Bronchial epithelial cell (primary cell): ENCODE results near the gene POLN. TPM values are rescaled to one million over a fixed set of nuclear protein-coding genes. Genes with fewer than 3 reads are reported as not detected.
A peak's percentile ranks its signal among the peaks of the same experiment; 100 is the strongest.

Experiments
- DNase-seq: peaks from one replicate; pipeline ENCODE4 v3.0.0-alpha.2; 2010; ENCODE audit warnings: low read depth
- FAIRE-seq: peaks from 2 replicates; lab custom pipeline; 2011; peaks lifted over from hg19 to GRCh38; lab: Jason Lieb, UNC
- H3K27me3 ChIP-seq: 2 replicates; pipeline ENCODE4 v1.5.1; 2011; ENCODE audit warnings: low read length; ENCODE audit not compliant: control insufficient read depth, insufficient read depth
- H3K36me3 ChIP-seq: 2 replicates; pipeline ENCODE4 v1.5.1; 2011; ENCODE audit warnings: low read length; ENCODE audit not compliant: control insufficient read depth, insufficient read depth
- H3K4me3 ChIP-seq: 2 replicates; pipeline ENCODE4 v1.5.1; 2011; ENCODE audit warnings: mild to moderate bottlenecking, low read depth, low read length, control low read depth
- total RNA-seq: library from RNA; depleted of rRNA; stranded (reverse); fragments of >200 nt; gene quantifications from 2 replicates; pipeline ENCODE4 v1.2.1, GENCODE V29; 2014
- TF ChIP-seq, protein P1 (sequence below): IDR thresholded peaks from 2 replicates; pipeline ENCODE4 v1.5.1; 2011; ENCODE audit warnings: mild to moderate bottlenecking, moderate library complexity, low read length, control low read depth, inconsistent platforms; ENCODE audit not compliant: insufficient read depth, severe bottlenecking

Gene POLN
- total RNA-seq, 1 donor from 2014 or later: 1.6 TPM

DNA sequence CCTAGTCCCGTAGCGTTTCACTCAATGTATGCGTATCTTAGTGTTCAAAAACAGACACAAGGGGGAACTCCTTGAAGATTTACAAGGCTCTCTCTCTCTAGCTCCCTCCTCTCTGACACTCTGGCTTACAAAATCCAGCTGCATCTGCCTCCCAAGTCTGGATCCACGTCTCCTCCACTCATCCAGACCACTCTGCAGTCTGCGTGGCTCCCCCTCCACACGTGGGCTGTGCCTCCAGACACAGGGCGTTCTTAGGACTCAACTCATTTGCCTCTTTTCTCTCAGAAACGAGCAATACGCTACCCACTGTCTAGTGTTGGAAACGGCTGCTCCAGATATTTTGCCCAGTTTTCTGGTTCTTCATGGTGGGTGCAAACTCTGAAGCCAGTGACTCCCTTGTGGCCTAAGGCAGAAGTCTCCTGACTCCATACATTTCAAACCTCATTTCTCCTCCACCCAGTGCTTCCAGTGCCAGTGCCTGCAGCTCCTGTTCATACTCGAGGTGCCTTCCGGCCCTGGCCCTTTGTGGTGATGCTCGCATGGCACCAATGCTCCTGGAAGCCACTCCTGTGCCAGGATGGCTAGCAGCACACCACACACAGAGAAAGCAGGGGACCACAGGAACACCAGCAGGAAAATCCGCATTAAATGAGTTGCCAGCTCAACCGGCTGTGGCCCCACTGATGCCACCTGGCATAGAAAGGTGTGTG lies 158.7 kb downstream of the POLN start:
- DNase-seq (no peak), FAIRE-seq (peak; percentile 7)
- TF ChIP-seq, protein P1, sequence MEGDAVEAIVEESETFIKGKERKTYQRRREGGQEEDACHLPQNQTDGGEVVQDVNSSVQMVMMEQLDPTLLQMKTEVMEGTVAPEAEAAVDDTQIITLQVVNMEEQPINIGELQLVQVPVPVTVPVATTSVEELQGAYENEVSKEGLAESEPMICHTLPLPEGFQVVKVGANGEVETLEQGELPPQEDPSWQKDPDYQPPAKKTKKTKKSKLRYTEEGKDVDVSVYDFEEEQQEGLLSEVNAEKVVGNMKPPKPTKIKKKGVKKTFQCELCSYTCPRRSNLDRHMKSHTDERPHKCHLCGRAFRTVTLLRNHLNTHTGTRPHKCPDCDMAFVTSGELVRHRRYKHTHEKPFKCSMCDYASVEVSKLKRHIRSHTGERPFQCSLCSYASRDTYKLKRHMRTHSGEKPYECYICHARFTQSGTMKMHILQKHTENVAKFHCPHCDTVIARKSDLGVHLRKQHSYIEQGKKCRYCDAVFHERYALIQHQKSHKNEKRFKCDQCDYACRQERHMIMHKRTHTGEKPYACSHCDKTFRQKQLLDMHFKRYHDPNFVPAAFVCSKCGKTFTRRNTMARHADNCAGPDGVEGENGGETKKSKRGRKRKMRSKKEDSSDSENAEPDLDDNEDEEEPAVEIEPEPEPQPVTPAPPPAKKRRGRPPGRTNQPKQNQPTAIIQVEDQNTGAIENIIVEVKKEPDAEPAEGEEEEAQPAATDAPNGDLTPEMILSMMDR: no peak
- H3K27me3 ChIP-seq: no peaks in the 10 kb centered on the region
- no peak overlapping the region for H3K4me3 ChIP-seq
- no peaks in the 10 kb centered on the region for H3K36me3 ChIP-seq

DNA sequence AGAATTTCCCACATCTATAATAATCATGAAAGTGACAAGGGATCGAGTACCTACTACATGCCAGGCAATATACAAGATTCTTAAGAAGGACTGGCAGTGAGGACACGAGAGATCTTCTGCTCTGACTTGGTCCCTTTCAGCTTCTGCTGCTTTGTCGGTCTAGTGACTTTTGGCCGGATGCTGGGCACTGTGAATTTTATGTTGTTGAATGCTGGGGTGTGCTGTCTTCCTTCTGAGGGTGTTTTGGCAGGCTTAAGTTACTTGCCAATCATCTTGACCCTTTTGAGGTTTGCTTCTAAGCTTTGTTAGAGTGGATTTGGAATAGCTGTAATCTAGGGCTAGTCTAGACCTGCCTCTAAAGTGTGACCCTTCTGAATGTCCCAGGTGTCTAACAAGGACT lies 159.3 kb downstream of the POLN start:
- TF ChIP-seq, protein P1: no peak
- Histone ChIP-seq H3K36me3 (no peaks in the 10 kb centered on the region), H3K27me3 (no peaks in the 10 kb centered on the region), H3K4me3 (no peak overlapping the region)
- DNase-seq: no peak
- FAIRE-seq: no peak

DNA sequence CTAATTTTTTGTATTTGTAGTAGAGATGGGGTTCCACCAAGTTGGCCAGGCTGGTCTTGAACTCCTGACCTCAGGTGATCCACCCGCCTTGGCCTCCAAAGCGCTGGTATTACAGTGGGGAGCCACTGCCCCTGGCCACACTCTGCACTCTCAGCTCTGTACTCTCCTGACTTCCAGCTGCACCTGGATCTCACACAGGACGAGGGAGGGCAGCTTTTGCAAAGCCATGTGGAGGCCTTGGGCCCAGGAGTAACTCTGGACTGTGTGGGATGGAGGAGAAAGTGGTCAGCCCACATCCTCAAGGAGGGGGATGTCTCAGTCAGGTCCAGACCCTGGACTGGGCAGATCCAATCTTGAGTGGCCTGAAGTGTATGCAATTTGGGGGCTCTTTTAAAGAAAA lies 159.8 kb downstream of the POLN start:
- no peak for DNase-seq
- Histone ChIP-seq H3K4me3 (no peak overlapping the region), H3K36me3 (no peaks in the 10 kb centered on the region), H3K27me3 (no peaks in the 10 kb centered on the region)
- TF ChIP-seq, protein P1: no peak
- FAIRE-seq: no peak

DNA sequence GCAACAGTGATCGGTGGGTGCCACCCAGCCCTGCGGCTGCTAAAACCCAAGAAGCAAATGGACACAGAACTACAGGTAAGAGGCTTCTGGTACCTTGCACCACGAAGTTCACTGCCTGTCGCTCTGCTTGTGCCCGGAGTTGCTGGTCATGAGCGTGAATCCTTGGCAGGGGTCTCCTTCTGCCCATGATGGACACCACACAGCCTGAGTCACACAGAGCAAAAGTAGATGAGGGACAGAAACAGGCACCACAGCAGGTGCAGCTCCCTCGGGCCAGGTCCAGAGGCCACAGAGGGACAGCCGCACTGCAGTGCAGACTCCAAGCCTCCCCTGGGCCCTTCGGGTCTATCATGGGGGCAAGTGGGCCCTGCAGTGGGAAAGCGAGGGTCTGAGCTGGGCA lies 160.4 kb downstream of the POLN start:
- DNase-seq: no peak

DNA sequence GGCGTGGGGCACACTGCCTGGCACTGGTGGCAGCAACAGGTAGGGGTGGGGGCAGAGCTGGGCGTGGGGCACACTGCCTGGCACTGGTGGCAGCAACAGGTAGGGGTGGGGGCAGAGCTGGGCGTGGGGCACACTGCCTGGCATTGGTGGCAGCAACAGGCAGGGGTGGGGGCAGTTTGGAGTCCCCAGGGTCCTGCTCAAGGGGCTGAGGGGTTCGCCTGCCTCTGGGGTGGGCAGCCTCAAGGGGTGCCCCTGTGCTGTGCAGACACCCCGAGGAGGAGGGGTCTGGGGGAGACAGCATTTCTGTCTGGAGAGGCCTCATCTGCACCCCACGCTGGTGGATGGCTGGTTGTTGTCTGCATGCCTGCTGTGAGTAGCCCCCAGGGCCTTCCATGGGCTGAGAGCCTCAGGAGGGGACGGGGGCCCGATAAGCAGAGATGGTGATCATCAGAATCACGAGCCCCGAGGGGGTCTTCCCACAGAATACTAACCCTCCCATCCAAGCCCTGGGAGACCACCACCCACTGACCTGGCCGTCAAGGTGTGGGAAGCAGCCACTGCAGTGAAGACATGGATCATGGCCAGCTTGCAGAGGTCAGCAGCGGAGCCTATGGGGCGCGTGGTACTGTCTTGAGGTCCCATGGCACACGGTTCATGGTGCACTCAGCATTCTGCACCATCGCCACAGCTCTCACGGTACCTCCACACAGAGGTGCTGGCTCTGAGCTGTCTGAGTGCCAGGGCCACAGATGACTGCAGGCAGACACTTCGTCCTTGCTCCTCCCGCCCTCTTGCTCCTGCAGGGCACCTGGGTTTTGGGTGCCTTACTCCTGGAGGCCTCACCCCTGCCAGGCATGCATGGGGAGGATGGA lies 161.3 kb downstream of the POLN start:
- Histone ChIP-seq H3K27me3 (no peaks in the 10 kb centered on the region), H3K36me3 (no peaks in the 10 kb centered on the region), H3K4me3 (no peak overlapping the region)
- no peak for DNase-seq
- TF ChIP-seq, protein P1: no peak
- FAIRE-seq: no peak

More for the DNA sequence above, 160.4 kb downstream of the POLN start:
- TF ChIP-seq, protein P1: no peak
- Histone ChIP-seq H3K4me3 (no peak overlapping the region), H3K36me3 (no peaks in the 10 kb centered on the region), H3K27me3 (no peaks in the 10 kb centered on the region)
- FAIRE-seq: no peak
